DND-41 (cell line): ENCODE results near the gene SCAMP1.

Experiments
- EZH2 ChIP-seq: IDR thresholded peaks from 3 replicates; pipeline ENCODE4 v1.6.1; 2012; ENCODE audit warnings: borderline replicate concordance, low read depth, mild to moderate bottlenecking, moderate library complexity, low read length, inconsistent platforms; ENCODE audit not compliant: severe bottlenecking
- TF ChIP-seq, protein P1 (sequence below): IDR thresholded peaks from 2 replicates; pipeline ENCODE4 v1.5.1; 2012; ENCODE audit warnings: borderline replicate concordance, low read length, moderate library complexity, mild to moderate bottlenecking; ENCODE audit not compliant: poor library complexity, severe bottlenecking; ENCODE audit errors: extremely low read depth

DNA sequence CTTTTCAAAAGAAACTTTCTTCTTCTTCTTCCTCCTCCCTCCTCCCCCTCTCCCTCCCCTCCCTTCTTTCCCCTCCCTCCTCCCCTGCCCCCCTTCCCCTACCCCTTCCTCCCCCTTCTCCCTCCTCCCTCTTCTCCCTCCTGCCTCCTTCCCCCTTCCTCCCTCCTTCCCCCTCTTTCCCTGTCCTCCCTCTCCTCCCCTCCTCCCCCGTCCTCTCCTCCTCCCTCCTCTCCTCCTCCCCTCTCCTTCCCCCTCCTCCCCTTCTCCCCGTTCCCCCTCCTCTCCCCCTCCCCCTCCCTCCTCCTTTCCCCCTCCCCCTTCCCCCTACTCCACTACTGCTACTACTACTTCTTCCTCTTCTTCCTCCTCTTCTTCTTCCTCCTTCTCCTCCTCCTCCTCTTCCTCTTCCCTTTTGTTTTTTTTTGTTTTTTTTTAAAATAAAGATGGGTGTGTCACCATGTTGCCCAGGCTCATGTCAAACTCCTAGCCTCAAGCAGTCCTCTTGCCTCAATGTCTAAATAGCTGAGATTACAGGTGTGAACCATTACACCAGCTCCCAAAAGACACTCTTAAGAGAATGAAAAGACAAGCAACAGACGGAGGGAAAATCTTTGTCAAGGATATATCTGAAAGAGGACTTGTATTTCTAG, 87.5 kb downstream of the SCAMP1 start:
- TF ChIP-seq, protein P1, sequence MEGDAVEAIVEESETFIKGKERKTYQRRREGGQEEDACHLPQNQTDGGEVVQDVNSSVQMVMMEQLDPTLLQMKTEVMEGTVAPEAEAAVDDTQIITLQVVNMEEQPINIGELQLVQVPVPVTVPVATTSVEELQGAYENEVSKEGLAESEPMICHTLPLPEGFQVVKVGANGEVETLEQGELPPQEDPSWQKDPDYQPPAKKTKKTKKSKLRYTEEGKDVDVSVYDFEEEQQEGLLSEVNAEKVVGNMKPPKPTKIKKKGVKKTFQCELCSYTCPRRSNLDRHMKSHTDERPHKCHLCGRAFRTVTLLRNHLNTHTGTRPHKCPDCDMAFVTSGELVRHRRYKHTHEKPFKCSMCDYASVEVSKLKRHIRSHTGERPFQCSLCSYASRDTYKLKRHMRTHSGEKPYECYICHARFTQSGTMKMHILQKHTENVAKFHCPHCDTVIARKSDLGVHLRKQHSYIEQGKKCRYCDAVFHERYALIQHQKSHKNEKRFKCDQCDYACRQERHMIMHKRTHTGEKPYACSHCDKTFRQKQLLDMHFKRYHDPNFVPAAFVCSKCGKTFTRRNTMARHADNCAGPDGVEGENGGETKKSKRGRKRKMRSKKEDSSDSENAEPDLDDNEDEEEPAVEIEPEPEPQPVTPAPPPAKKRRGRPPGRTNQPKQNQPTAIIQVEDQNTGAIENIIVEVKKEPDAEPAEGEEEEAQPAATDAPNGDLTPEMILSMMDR = no peak
- no peak for TF ChIP-seq EZH2
